Smooth muscle cell (in vitro differentiated cells): Measurements from ENCODE around the gene SBF1. TPM values are rescaled to one million over a fixed set of nuclear protein-coding genes. Genes with fewer than 3 reads are reported as not detected.

ENCODE experiments used
- DNase-seq: peaks from one replicate; lab custom pipeline; 2025; ENCODE audit not compliant: unreplicated experiment; lab: John Stamatoyannopoulos, UW
- H2AFZ ChIP-seq: fragments of 200-600 bp; sonication (generic); 2 replicates; pipeline ENCODE4 v1.6.0; 2016; ENCODE audit warnings: antibody characterized with exemption, low read depth, mild to moderate bottlenecking
- H3F3A ChIP-seq: fragments of 200-600 bp; sonication (generic); 2 replicates; pipeline ENCODE4 v1.6.0; 2017; ENCODE audit warnings: antibody characterized with exemption, low read depth
- H3K27ac ChIP-seq: fragments of 200-600 bp; sonication (generic); 2 replicates; pipeline ENCODE4 v1.5.1; 2016; ENCODE audit warnings: low read depth, mild to moderate bottlenecking
- H3K27me3 ChIP-seq: fragments of 200-600 bp; sonication (generic); 2 replicates; pipeline ENCODE4 v1.6.1; 2016; ENCODE audit warnings: low read depth, mild to moderate bottlenecking
- H3K36me3 ChIP-seq: fragments of 200-600 bp; sonication (generic); 2 replicates; pipeline ENCODE4 v1.5.1; 2016; ENCODE audit warnings: low read depth
- H3K4me1 ChIP-seq: fragments of 200-600 bp; sonication (generic); 2 replicates; pipeline ENCODE4 v1.5.1; 2016; ENCODE audit warnings: low read depth
- H3K4me2 ChIP-seq: fragments of 200-600 bp; sonication (generic); 2 replicates; pipeline ENCODE4 v1.6.0; 2016; ENCODE audit warnings: mild to moderate bottlenecking
- H3K4me3 ChIP-seq: fragments of 200-600 bp; sonication (generic); 2 replicates; pipeline ENCODE4 v1.5.1; 2016; ENCODE audit warnings: mild to moderate bottlenecking
- H3K79me2 ChIP-seq: fragments of 200-600 bp; sonication (generic); 2 replicates; pipeline ENCODE4 v1.6.0; 2016; ENCODE audit warnings: low read depth, mild to moderate bottlenecking
- H3K9ac ChIP-seq: fragments of 200-600 bp; sonication (generic); 2 replicates; pipeline ENCODE4 v1.6.0; 2016; ENCODE audit warnings: low read depth
- H3K9me3 ChIP-seq: fragments of 200-600 bp; sonication (generic); replicated peaks from 2 replicates; pipeline ENCODE4 v1.5.1; 2016; ENCODE audit warnings: low read depth
- H4K20me1 ChIP-seq: fragments of 200-600 bp; sonication (generic); 2 replicates; pipeline ENCODE4 v1.6.0; 2016; ENCODE audit warnings: low read depth
- WGBS: methylation state at CpG from one replicate; pipeline ENCODE4 v1.1.7; 2016; ENCODE audit warnings: low lambda C conversion rate; 5-methylcytosine and 5-hydroxymethylcytosine counted together
- polyA plus RNA-seq: library from polyadenylated mRNA; unstranded; fragments of >200 nt; fragmentation: Nextera tagmentation; extraction: Ambion mirVana; gene quantifications from 2 replicates; pipeline ENCODE4 v1.2.1, GENCODE V29; 2016
- total RNA-seq: library from RNA; depleted of rRNA; stranded (reverse); fragments of >200 nt; gene quantifications from 2 replicates; pipeline ENCODE4 v1.2.3, GENCODE V29; 2014
- TF ChIP-seq, protein P1 (sequence below): fragments of 200-600 bp; sonication (generic); IDR thresholded peaks from 2 replicates; pipeline ENCODE4 v1.5.1; 2017; ENCODE audit warnings: borderline replicate concordance, mild to moderate bottlenecking, antibody characterized with exemption; ENCODE audit not compliant: insufficient read depth, poor library complexity, severe bottlenecking

SBF1 gene
- total and polyA plus RNA-seq, 2 experiments from 2014 or later: 37.3 to 53.6 TPM

DNA sequence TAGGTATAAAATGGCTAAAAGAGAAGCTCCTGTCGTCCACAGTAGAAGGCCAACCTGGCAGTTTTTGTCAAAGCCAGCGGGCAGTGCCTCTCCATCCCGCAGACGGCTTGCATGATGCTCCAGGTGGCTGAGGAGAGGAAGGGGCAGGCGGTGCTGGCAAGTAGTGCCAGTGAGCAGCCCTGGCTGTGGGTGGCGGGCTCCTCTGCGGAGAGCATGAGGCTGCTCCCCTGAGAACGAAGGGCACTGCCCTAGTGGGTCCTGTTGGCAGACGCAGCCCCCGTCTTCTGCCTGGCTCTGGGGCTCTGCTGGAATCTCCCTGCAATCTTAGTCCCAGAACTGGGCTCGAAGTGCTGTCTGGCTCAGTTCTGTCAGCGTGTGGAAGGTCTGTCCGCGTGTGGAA is 50.9 kb downstream of the SBF1 start:
- no peaks in the 10 kb centered on the region for H3K79me2 ChIP-seq
- H3K9me3 ChIP-seq: no peaks in the 10 kb centered on the region
- H3K4me1 ChIP-seq: no peaks in the 10 kb centered on the region
- WGBS: 97% methylated on average over 14 of the region's 14 CpGs
- no peak overlapping the region for H3K4me3 ChIP-seq
- no peak overlapping the region for H3K27ac ChIP-seq
- TF ChIP-seq, protein P1, sequence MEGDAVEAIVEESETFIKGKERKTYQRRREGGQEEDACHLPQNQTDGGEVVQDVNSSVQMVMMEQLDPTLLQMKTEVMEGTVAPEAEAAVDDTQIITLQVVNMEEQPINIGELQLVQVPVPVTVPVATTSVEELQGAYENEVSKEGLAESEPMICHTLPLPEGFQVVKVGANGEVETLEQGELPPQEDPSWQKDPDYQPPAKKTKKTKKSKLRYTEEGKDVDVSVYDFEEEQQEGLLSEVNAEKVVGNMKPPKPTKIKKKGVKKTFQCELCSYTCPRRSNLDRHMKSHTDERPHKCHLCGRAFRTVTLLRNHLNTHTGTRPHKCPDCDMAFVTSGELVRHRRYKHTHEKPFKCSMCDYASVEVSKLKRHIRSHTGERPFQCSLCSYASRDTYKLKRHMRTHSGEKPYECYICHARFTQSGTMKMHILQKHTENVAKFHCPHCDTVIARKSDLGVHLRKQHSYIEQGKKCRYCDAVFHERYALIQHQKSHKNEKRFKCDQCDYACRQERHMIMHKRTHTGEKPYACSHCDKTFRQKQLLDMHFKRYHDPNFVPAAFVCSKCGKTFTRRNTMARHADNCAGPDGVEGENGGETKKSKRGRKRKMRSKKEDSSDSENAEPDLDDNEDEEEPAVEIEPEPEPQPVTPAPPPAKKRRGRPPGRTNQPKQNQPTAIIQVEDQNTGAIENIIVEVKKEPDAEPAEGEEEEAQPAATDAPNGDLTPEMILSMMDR: no peak
- H3K27me3 ChIP-seq: no peaks in the 10 kb centered on the region
- no peak overlapping the region for H3K9ac ChIP-seq
- peaks cover 8% of the 10 kb centered on the region for H4K20me1 ChIP-seq
- peaks cover 4% of the 10 kb centered on the region for H3K36me3 ChIP-seq
- DNase-seq: no peak
- H2AFZ ChIP-seq: no peak overlapping the region
- no peaks in the 10 kb centered on the region for H3F3A ChIP-seq
- H3K4me2 ChIP-seq: no peak overlapping the region

DNA sequence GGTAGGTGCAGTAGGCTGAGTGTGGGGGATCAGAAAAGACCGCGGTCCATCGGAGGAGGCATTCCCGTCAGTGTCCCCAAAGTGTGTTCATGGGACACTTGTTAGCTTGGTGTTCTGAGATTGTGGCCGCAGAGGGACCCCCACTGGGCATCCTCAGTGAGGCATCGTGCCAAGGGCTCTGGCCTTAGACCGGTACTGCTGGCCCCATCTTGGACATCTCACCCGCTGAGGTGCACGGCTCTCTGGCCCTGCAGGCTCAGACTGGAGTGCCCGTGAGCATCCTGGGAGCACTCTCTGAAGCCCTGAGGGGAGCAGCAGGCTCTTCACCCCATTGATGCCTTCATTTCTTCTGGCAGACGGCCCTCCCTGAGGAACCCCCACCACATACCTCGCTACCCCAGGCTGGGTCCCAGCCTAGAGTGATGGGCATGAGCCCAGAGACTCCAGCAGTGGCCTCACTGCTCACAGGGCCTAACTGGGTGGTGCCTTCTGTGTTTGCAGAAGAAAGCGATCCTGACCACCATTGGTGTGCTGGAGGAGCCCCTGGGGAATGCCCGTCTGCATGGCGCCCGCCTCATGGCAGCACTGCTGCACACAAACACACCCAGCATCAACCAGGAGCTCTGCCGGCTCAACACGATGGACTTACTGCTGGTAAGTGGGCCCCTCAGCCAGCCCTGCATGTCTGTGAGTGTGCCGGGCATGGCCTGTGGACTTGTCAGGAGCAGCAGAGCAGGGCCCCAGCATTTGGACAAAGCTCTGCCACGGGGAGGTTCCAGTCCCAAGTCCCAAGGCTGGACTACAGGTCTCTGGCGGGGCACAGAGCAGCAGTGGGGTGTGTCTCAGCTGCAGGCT is 51.6 kb downstream of the SBF1 start:
- H3K9ac ChIP-seq: no peak overlapping the region
- H3K27ac ChIP-seq: no peak overlapping the region
- H2AFZ ChIP-seq: no peak overlapping the region
- no peaks in the 10 kb centered on the region for H3K4me1 ChIP-seq
- H3K9me3 ChIP-seq: no peaks in the 10 kb centered on the region
- WGBS: 99% methylated on average over 21 of the region's 21 CpGs
- TF ChIP-seq, protein P1: no peak
- no peak for DNase-seq
- no peaks in the 10 kb centered on the region for H3F3A ChIP-seq
- no peaks in the 10 kb centered on the region for H3K27me3 ChIP-seq
- H3K36me3 ChIP-seq: peaks cover 2% of the 10 kb centered on the region
- H3K4me3 ChIP-seq: no peak overlapping the region
- H4K20me1 ChIP-seq: peaks cover under 1% of the 10 kb centered on the region
- no peaks in the 10 kb centered on the region for H3K79me2 ChIP-seq
- no peak overlapping the region for H3K4me2 ChIP-seq

DNA sequence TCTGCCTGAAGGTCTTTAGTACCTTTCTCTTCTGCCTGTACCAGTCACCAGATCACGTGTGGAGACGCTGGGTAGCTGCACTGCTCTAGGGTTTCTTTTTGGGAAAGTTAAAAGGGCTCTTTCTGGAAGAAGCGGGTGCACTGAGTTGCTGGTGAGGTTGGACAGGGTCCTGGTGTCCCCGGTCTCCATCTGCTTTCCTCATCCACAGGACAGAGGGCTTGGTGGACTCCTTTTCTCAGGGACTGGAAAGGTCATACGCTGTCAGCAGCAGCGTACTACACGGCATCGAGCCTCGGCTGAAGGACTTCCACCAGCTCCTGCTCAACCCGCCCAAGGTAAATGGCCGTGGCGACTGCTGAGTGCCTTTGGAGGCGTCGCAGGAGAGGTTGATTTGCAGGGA is 52.8 kb downstream of the SBF1 start:
- Histone ChIP-seq H3K27ac (no peak overlapping the region), H3K36me3 (peaks cover 1% of the 10 kb centered on the region), H3F3A (no peaks in the 10 kb centered on the region), H3K27me3 (no peaks in the 10 kb centered on the region), H3K9ac (no peak overlapping the region), H3K4me3 (no peak overlapping the region), H2AFZ (no peak overlapping the region), H3K79me2 (no peaks in the 10 kb centered on the region), H3K9me3 (no peaks in the 10 kb centered on the region), H3K4me1 (no peaks in the 10 kb centered on the region), H3K4me2 (no peak overlapping the region), H4K20me1 (no peaks in the 10 kb centered on the region)
- TF ChIP-seq, protein P1: no peak
- 98% methylated on average over 14 of the region's 14 CpGs for WGBS
- no peak for DNase-seq

DNA sequence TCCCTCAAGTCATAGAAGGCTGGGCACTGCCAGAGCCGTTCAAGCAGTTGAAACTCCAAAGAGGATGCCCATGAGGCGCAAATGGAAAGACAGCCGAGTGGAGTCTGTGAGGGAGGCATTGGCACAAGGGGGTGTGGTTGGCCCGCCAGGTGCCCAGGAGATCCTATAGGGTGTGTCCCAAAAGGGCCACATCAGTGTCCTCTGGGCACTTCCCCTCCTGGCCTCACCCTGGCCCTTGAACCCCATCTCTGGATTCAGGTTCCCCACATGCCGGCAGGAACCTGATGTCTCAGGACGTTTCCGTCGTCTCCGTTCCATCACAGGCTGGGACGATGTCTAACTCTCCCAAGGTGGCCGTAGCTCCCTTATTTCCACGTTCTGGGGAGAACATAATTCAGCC is 54.3 kb downstream of the SBF1 start:
- H3K36me3 ChIP-seq: peaks cover 6% of the 10 kb centered on the region
- no peak overlapping the region for H3K4me2 ChIP-seq
- TF ChIP-seq, protein P1: no peak
- no peaks in the 10 kb centered on the region for H3K79me2 ChIP-seq
- no peak overlapping the region for H3K27ac ChIP-seq
- no peaks in the 10 kb centered on the region for H4K20me1 ChIP-seq
- WGBS: 99% methylated on average over 12 of the region's 12 CpGs
- H3K27me3 ChIP-seq: no peaks in the 10 kb centered on the region
- no peak overlapping the region for H2AFZ ChIP-seq
- no peak for DNase-seq
- H3K9me3 ChIP-seq: no peaks in the 10 kb centered on the region
- no peak overlapping the region for H3K4me3 ChIP-seq
- H3F3A ChIP-seq: no peaks in the 10 kb centered on the region
- H3K9ac ChIP-seq: no peak overlapping the region
- H3K4me1 ChIP-seq: no peaks in the 10 kb centered on the region
